ENCODE data around the gene FNDC3B. TPM values are rescaled to one million over a fixed set of nuclear protein-coding genes. Genes with fewer than 3 reads are reported as not detected.

FNDC3B gene
- total and polyA plus RNA-seq, 2 donors from 2014 or later = 11.8 to 185 TPM

DNA sequence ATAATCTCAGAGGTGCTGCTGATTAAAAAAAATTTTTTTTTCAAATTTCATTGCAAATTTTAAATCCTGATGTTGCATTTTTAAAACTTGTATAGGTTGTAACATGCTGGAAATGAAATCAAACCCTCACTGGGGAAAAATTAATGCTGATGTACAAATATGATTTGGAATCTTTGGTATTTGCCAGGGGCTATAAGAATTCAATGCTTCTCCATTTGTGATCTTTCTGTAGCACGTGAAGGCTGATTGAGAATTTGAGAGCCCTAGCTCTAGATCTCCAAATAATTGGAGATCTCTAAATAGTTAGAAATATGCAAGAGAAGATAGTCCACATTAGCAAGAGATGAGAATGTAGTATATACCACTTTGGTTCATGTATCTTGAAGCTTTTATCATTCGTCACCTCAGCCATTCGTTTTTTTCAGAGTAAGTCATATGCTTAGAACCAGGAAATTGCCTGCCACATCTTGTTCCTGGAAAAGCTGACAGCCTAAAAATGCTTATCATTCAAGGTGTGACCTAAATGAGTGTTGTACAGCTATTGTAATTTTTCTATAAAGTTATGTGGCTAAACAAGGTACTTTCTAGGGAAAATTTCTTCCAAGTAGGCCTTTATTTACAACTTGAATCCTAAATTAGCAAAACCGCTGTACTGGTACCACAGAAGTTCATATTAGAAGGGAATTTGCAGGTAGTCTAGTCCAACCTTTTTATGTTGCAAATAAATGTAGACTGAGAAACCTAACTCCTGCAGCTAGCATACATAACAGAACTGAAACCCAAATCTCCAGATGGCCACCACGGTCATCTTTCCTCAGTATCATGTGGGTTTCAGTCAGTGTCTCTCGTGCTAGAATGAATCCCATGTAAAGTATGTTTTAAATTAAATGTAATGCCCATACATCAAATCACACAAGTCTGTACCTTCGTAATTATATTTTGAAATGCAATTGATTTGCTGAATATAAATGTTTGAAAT lies 48.5 kb downstream of the FNDC3B start:
- Histone ChIP-seq H3K4me3 (ENCODE audit: low read length in 3 of 3) (no peak overlapping the region), H3K36me3 (ENCODE audit: control insufficient read depth in 2 of 3, insufficient read depth in 3 of 3, low read length in 3 of 3) (peaks cover 0 to 5% (median 0%) of the 10 kb centered on the region in 3 donors), H3K27me3 (ENCODE audit: control insufficient read depth, insufficient read depth, low read length) (no peaks in the 10 kb centered on the region), H3K9me3 (ENCODE audit: control insufficient read depth in 2 of 3, insufficient read depth in 1 of 3, low read length in 3 of 3) (no peaks in the 10 kb centered on the region), H3K27ac (ENCODE audit: low read depth in 2 of 2, low read length in 2 of 2) (no peak overlapping the region), H3K4me1 (ENCODE audit: control insufficient read depth in 2 of 3, insufficient read depth in 2 of 3, low read depth in 1 of 3, low read length in 3 of 3) (peaks cover 0 to 7% (median 5%) of the 10 kb centered on the region in 3 donors), H3K9ac (ENCODE audit: low read length in 3 of 3) (no peak overlapping the region)
- intact Hi-C loops (cut with DNase I) = no loop called here
- TF ChIP-seq, protein P1, sequence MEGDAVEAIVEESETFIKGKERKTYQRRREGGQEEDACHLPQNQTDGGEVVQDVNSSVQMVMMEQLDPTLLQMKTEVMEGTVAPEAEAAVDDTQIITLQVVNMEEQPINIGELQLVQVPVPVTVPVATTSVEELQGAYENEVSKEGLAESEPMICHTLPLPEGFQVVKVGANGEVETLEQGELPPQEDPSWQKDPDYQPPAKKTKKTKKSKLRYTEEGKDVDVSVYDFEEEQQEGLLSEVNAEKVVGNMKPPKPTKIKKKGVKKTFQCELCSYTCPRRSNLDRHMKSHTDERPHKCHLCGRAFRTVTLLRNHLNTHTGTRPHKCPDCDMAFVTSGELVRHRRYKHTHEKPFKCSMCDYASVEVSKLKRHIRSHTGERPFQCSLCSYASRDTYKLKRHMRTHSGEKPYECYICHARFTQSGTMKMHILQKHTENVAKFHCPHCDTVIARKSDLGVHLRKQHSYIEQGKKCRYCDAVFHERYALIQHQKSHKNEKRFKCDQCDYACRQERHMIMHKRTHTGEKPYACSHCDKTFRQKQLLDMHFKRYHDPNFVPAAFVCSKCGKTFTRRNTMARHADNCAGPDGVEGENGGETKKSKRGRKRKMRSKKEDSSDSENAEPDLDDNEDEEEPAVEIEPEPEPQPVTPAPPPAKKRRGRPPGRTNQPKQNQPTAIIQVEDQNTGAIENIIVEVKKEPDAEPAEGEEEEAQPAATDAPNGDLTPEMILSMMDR (IDR thresholded peaks at IDR 0.05; ENCODE audit: borderline replicate concordance, extremely low read depth, insufficient read depth) = no peak
- no peak for DNase-seq
- no peak for FAIRE-seq

GRCh38 chr3:172089250-172089649 lies 49.9 kb downstream of the FNDC3B start:
- Histone ChIP-seq H3K27me3 (ENCODE audit: control insufficient read depth, insufficient read depth, low read length) (no peaks in the 10 kb centered on the region), H3K36me3 (ENCODE audit: control insufficient read depth in 2 of 3, insufficient read depth in 3 of 3, low read length in 3 of 3) (no peaks in the 10 kb centered on the region), H3K9me3 (ENCODE audit: control insufficient read depth in 2 of 3, insufficient read depth in 1 of 3, low read length in 3 of 3) (no peaks in the 10 kb centered on the region), H3K27ac (ENCODE audit: low read depth in 2 of 2, low read length in 2 of 2) (no peak overlapping the region), H3K9ac (ENCODE audit: low read length in 3 of 3) (no peak overlapping the region), H3K4me1 (ENCODE audit: control insufficient read depth in 2 of 3, insufficient read depth in 2 of 3, low read depth in 1 of 3, low read length in 3 of 3) (peaks cover 0 to 5% (median 4%) of the 10 kb centered on the region in 3 donors), H3K4me3 (ENCODE audit: low read length in 3 of 3) (no peak overlapping the region)
- DNase-seq (no peak), FAIRE-seq (no peak)
- intact Hi-C loops (cut with DNase I) = no loop called here
- TF ChIP-seq, protein P1 (IDR thresholded peaks at IDR 0.05; ENCODE audit: borderline replicate concordance, extremely low read depth, insufficient read depth) = no peak

DNA sequence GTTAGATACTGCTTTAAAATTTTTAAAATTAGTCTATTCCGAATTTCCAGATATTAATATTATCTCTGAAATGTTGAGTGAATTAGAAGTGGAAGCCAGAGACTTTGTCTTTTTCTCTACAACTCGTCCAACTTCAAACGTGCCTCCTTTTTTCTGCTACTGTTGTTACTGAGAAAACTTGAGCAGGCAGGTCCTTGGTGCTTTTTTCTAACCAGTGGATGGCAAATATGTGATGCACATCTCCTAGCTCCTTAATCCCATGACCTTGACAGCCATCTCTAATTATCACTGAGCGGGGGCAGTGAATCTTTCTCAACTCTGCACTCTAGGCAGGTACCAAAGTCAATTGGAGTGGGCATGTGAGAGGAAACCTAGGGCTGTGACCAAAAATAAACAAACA lies 50.7 kb downstream of the FNDC3B start:
- Histone ChIP-seq H3K27me3 (ENCODE audit: control insufficient read depth, insufficient read depth, low read length) (no peaks in the 10 kb centered on the region), H3K27ac (ENCODE audit: low read depth in 2 of 2, low read length in 2 of 2) (no peak overlapping the region), H3K9me3 (ENCODE audit: control insufficient read depth in 2 of 3, insufficient read depth in 1 of 3, low read length in 3 of 3) (no peaks in the 10 kb centered on the region), H3K9ac (ENCODE audit: low read length in 3 of 3) (no peak overlapping the region), H3K36me3 (ENCODE audit: control insufficient read depth in 2 of 3, insufficient read depth in 3 of 3, low read length in 3 of 3) (no peaks in the 10 kb centered on the region), H3K4me3 (ENCODE audit: low read length in 3 of 3) (no peak overlapping the region), H3K4me1 (ENCODE audit: control insufficient read depth in 2 of 3, insufficient read depth in 2 of 3, low read depth in 1 of 3, low read length in 3 of 3) (peaks cover 0 to 5% (median 4%) of the 10 kb centered on the region in 3 donors)
- TF ChIP-seq, protein P1 (IDR thresholded peaks at IDR 0.05; ENCODE audit: borderline replicate concordance, extremely low read depth, insufficient read depth) = no peak
- intact Hi-C loops (cut with DNase I) = no loop called here
- DNase-seq = no peak
- no peak for FAIRE-seq
